ENCODE data around the gene ADGRE3. TPM values are rescaled to one million over a fixed set of nuclear protein-coding genes. Genes with fewer than 3 reads are reported as not detected.
A peak's percentile ranks its signal among the peaks of the same experiment; 100 is the strongest.
"Not testable (repeated sequence)": the region's sequence is repeated elsewhere in the genome, so short reads cannot be mapped to it uniquely, and the experiment has no call there.

ADGRE3 gene
- total and polyA plus RNA-seq, 3 experiments from 2014 or later = 0.17 TPM; not detected in 2

- POLR2A ChIA-PET = no interaction called here
- Histone ChIP-seq H3K4me1 (ENCODE audit: insufficient read depth, low read length) (no peaks in the 10 kb centered on the region), H3K9me3 (ENCODE audit: low read length) (no peaks in the 10 kb centered on the region), H3K27me3 (ENCODE audit: insufficient read depth, low read length, poor library complexity, severe bottlenecking) (no peaks in the 10 kb centered on the region), H3K4me3 (ENCODE audit: low read length) (no peak overlapping the region), H3K27ac (ENCODE audit: low read depth, low read length) (no peak overlapping the region), H3K36me3 (ENCODE audit: insufficient read depth, low read length) (no peaks in the 10 kb centered on the region)
- CTCF ChIA-PET = no interaction called here
- Mint-ChIP-seq H3K9me3 (peaks cover 0 to 7% (median 3%) of the 10 kb centered on the region in 5 donors), H3K27ac (peak overlapping the region in 1 of 8 donors; percentile 3), H3K36me3 (no peaks in the 10 kb centered on the region), H3K4me1 (peaks cover 0 to 4% (median 1%) of the 10 kb centered on the region in 3 donors), H3K4me3 (no peak overlapping the region), H3K27me3 (peaks cover 0 to 7% of the 10 kb centered on the region in 2 donors)
- DNase-seq = peak in 2 of 5 donors; percentile 4 to 11
Observed at GRCh38 chr19:14632286-14632685, 42.4 kb downstream of the ADGRE3 start.

GRCh38 chr19:14629557-14629956 lies 45.1 kb downstream of the ADGRE3 start:
- Mint-ChIP-seq H3K4me1 (peaks cover 0 to 4% (median 0%) of the 10 kb centered on the region in 3 donors), H3K9me3 (peaks cover 0 to 3% (median 0%) of the 10 kb centered on the region in 5 donors), H3K36me3 (no peaks in the 10 kb centered on the region), H3K27me3 (peaks cover 2 to 10% of the 10 kb centered on the region in 2 donors), H3K4me3 (no peak overlapping the region), H3K27ac (no peak overlapping the region)
- no peak for DNase-seq
- ChIA-PET POLR2A (no interaction called here), CTCF (no interaction called here)
- Histone ChIP-seq H3K27me3 (ENCODE audit: insufficient read depth, low read length, poor library complexity, severe bottlenecking) (no peaks in the 10 kb centered on the region), H3K36me3 (ENCODE audit: insufficient read depth, low read length) (no peaks in the 10 kb centered on the region), H3K27ac (ENCODE audit: low read depth, low read length) (no peak overlapping the region), H3K9me3 (ENCODE audit: low read length) (no peaks in the 10 kb centered on the region), H3K4me1 (ENCODE audit: insufficient read depth, low read length) (no peaks in the 10 kb centered on the region), H3K4me3 (ENCODE audit: low read length) (no peak overlapping the region)

GRCh38 chr19:14624491-14624890 lies 50.2 kb downstream of the ADGRE3 start:
- POLR2A ChIA-PET; H3K36me3 Mint-ChIP-seq; H3K9me3 ChIP-seq (ENCODE audit: low read length); H3K27me3 ChIP-seq (ENCODE audit: insufficient read depth, low read length, poor library complexity, severe bottlenecking); H3K36me3 ChIP-seq (ENCODE audit: insufficient read depth, low read length); H3K27ac Mint-ChIP-seq; H3K4me1 ChIP-seq (ENCODE audit: insufficient read depth, low read length); CTCF ChIA-PET; DNase-seq; H3K4me3 ChIP-seq (ENCODE audit: low read length); H3K4me3 Mint-ChIP-seq; H3K4me1 Mint-ChIP-seq; H3K27ac ChIP-seq (ENCODE audit: low read depth, low read length): not testable (repeated sequence)
- Mint-ChIP-seq H3K9me3 (peaks cover 3 to 10% (median 7%) of the 10 kb centered on the region in 5 donors), H3K27me3 (peaks cover 4 to 17% of the 10 kb centered on the region in 2 donors)

- H3K4me1 Mint-ChIP-seq = no peaks in the 10 kb centered on the region
- CTCF ChIA-PET = no interaction called here
- no peak overlapping the region for H3K27ac ChIP-seq (ENCODE audit: low read depth, low read length)
- peaks cover 0 to 13% (median 0%) of the 10 kb centered on the region in 3 donors for H3K36me3 Mint-ChIP-seq
- H3K27me3 ChIP-seq (ENCODE audit: insufficient read depth, low read length, poor library complexity, severe bottlenecking) = no peaks in the 10 kb centered on the region
- no peak overlapping the region for H3K4me3 Mint-ChIP-seq
- POLR2A ChIA-PET = interaction anchor here (0.6 kb wide), 1 partner anchor 1827 kb away, joined by 4 read pairs; no protein-coding TSS in a partner anchor
- H3K27me3 Mint-ChIP-seq = peaks cover 11 to 18% of the 10 kb centered on the region in 2 donors
- no peak for DNase-seq
- no peaks in the 10 kb centered on the region for H3K36me3 ChIP-seq (ENCODE audit: insufficient read depth, low read length)
- H3K9me3 Mint-ChIP-seq = peaks cover 9 to 15% (median 14%) of the 10 kb centered on the region in 5 donors
- H3K4me3 ChIP-seq (ENCODE audit: low read length) = no peak overlapping the region
- peaks cover 4% of the 10 kb centered on the region for H3K9me3 ChIP-seq (ENCODE audit: low read length)
- H3K4me1 ChIP-seq (ENCODE audit: insufficient read depth, low read length) = no peaks in the 10 kb centered on the region
- H3K27ac Mint-ChIP-seq = no peak overlapping the region
Observed at GRCh38 chr19:14619404-14619803, 55.2 kb downstream of the ADGRE3 start.

GRCh38 chr19:14616407-14616806 lies 58.2 kb downstream of the ADGRE3 start:
- no peak for DNase-seq
- peaks cover 0 to 13% (median 0%) of the 10 kb centered on the region in 3 donors for H3K36me3 Mint-ChIP-seq
- H3K9me3 Mint-ChIP-seq = peaks cover 9 to 15% (median 14%) of the 10 kb centered on the region in 5 donors
- H3K9me3 ChIP-seq (ENCODE audit: low read length) = peaks cover 4% of the 10 kb centered on the region
- H3K4me3 ChIP-seq (ENCODE audit: low read length) = no peak overlapping the region
- H3K27me3 ChIP-seq (ENCODE audit: insufficient read depth, low read length, poor library complexity, severe bottlenecking) = no peaks in the 10 kb centered on the region
- no peak overlapping the region for H3K27ac Mint-ChIP-seq
- no peaks in the 10 kb centered on the region for H3K36me3 ChIP-seq (ENCODE audit: insufficient read depth, low read length)
- peaks cover 11 to 18% of the 10 kb centered on the region in 2 donors for H3K27me3 Mint-ChIP-seq
- CTCF ChIA-PET = no interaction called here
- no peak overlapping the region for H3K4me3 Mint-ChIP-seq
- no peaks in the 10 kb centered on the region for H3K4me1 Mint-ChIP-seq
- POLR2A ChIA-PET = no interaction called here
- H3K27ac ChIP-seq (ENCODE audit: low read depth, low read length) = no peak overlapping the region
- H3K4me1 ChIP-seq (ENCODE audit: insufficient read depth, low read length) = no peaks in the 10 kb centered on the region

GRCh38 chr19:14615623-14616022 lies 59.0 kb downstream of the ADGRE3 start:
- H3K27ac ChIP-seq (ENCODE audit: low read depth, low read length) = no peak overlapping the region
- no peaks in the 10 kb centered on the region for H3K36me3 ChIP-seq (ENCODE audit: insufficient read depth, low read length)
- H3K9me3 ChIP-seq (ENCODE audit: low read length) = peaks cover 4% of the 10 kb centered on the region
- no peak overlapping the region for H3K27ac Mint-ChIP-seq
- ChIA-PET CTCF (no interaction called here), POLR2A (no interaction called here)
- peaks cover 0 to 13% (median 0%) of the 10 kb centered on the region in 3 donors for H3K36me3 Mint-ChIP-seq
- no peaks in the 10 kb centered on the region for H3K27me3 ChIP-seq (ENCODE audit: insufficient read depth, low read length, poor library complexity, severe bottlenecking)
- no peaks in the 10 kb centered on the region for H3K4me1 Mint-ChIP-seq
- H3K9me3 Mint-ChIP-seq = peaks cover 9 to 15% (median 14%) of the 10 kb centered on the region in 5 donors
- DNase-seq = no peak
- H3K4me3 ChIP-seq (ENCODE audit: low read length) = no peak overlapping the region
- no peaks in the 10 kb centered on the region for H3K4me1 ChIP-seq (ENCODE audit: insufficient read depth, low read length)
- peaks cover 10 to 22% of the 10 kb centered on the region in 2 donors for H3K27me3 Mint-ChIP-seq
- no peak overlapping the region for H3K4me3 Mint-ChIP-seq

- H3K27me3 Mint-ChIP-seq = peaks cover 9 to 22% of the 10 kb centered on the region in 2 donors
- H3K27ac Mint-ChIP-seq = no peak overlapping the region
- H3K4me3 Mint-ChIP-seq = no peak overlapping the region
- Histone ChIP-seq H3K36me3 (ENCODE audit: insufficient read depth, low read length) (no peaks in the 10 kb centered on the region), H3K9me3 (ENCODE audit: low read length) (no peaks in the 10 kb centered on the region), H3K27me3 (ENCODE audit: insufficient read depth, low read length, poor library complexity, severe bottlenecking) (no peaks in the 10 kb centered on the region), H3K27ac (ENCODE audit: low read depth, low read length) (no peak overlapping the region), H3K4me3 (ENCODE audit: low read length) (no peak overlapping the region), H3K4me1 (ENCODE audit: insufficient read depth, low read length) (no peaks in the 10 kb centered on the region)
- H3K9me3 Mint-ChIP-seq = peaks cover under 1 to 4% (median 4%) of the 10 kb centered on the region in 5 donors
- DNase-seq = no peak
- peaks cover 0 to 4% (median 0%) of the 10 kb centered on the region in 3 donors for H3K36me3 Mint-ChIP-seq
- H3K4me1 Mint-ChIP-seq = no peaks in the 10 kb centered on the region
- CTCF ChIA-PET = no interaction called here
- POLR2A ChIA-PET = no interaction called here
Observed at GRCh38 chr19:14614099-14614412, 60.6 kb downstream of the ADGRE3 start.

- H3K27ac ChIP-seq (ENCODE audit: low read depth, low read length); H3K9me3 ChIP-seq (ENCODE audit: low read length); H3K4me3 ChIP-seq (ENCODE audit: low read length); H3K9me3 Mint-ChIP-seq; CTCF ChIA-PET; H3K27ac Mint-ChIP-seq; H3K36me3 ChIP-seq (ENCODE audit: insufficient read depth, low read length); H3K4me1 ChIP-seq (ENCODE audit: insufficient read depth, low read length); DNase-seq; H3K36me3 Mint-ChIP-seq; H3K27me3 ChIP-seq (ENCODE audit: insufficient read depth, low read length, poor library complexity, severe bottlenecking); H3K4me3 Mint-ChIP-seq; H3K4me1 Mint-ChIP-seq: not testable (repeated sequence)
- H3K27me3 Mint-ChIP-seq = peaks cover 9 to 21% of the 10 kb centered on the region in 2 donors
- POLR2A ChIA-PET = interaction anchor here (0.8 kb wide), 1 partner anchor 15 kb away, joined by 3 read pairs; no protein-coding TSS in a partner anchor
Observed at GRCh38 chr19:14613399-14614098, 61.1 kb downstream of the ADGRE3 start.

Data from CD8-positive, alpha-beta memory T cell (primary cell).